Peyer's patch (tissue), 4 donors: ENCODE results near the gene RPL5. TPM values are rescaled to one million over a fixed set of nuclear protein-coding genes. Genes with fewer than 3 reads are reported as not detected.

Experiments
- DNase-seq, 3 donors: peaks; one replicate each; pipeline ENCODE4 v3.0.0-alpha.2; 2017 to 2019
- H3K27ac ChIP-seq, 4 donors: fragments of 200-600 bp; sonication (generic); one replicate each; pipeline ENCODE4 v1.5.1; 2016 to 2019
- H3K27me3 ChIP-seq, 2 donors: fragments of 200-600 bp; sonication (generic); one replicate each; pipeline ENCODE4 v1.5.1; 2019
- H3K36me3 ChIP-seq, 3 donors: fragments of 200-600 bp; sonication (generic); one replicate each; pipeline ENCODE4 v1.5.1; 2016 to 2019
- H3K4me1 ChIP-seq, 4 donors: fragments of 200-600 bp; sonication (generic); one replicate each; pipeline ENCODE4 v1.5.1; 2016 to 2019
- H3K4me3 ChIP-seq, 4 donors: fragments of 200-600 bp; sonication (generic); 1 replicate in 3 of 4; 2 replicates in 1 of 4; pipeline ENCODE4 v1.5.1; 2016 to 2019; ENCODE audit warnings: mild to moderate bottlenecking in 1 of 4
- H3K9me3 ChIP-seq, 4 donors: fragments of 200-600 bp; sonication (generic); one replicate each; pipeline ENCODE4 v1.5.1; 2016 to 2019; ENCODE audit warnings: mild to moderate bottlenecking in 1 of 4
- POLR2A ChIP-seq, 2 donors: fragments of 450-650 bp; IDR thresholded peaks; one replicate each; pipeline ENCODE4 v1.5.1; 2017; ENCODE audit warnings: antibody characterized with exemption in 2 of 2, mild to moderate bottlenecking in 2 of 2, moderate library complexity in 2 of 2
- total RNA-seq, 4 donors: library from RNA; depleted of rRNA; stranded (reverse); fragments of >200 nt; gene quantifications; one replicate each; pipeline ENCODE4 v1.1.0, GENCODE V29; 2016
- TF ChIP-seq, protein P1 (sequence below), 6 experiments: fragments of 450-650 bp in 4 of 6; fragments of 200-600 bp in 2 of 6; sonication (generic) in 1 of 6; IDR thresholded peaks; one replicate each; pipeline ENCODE4 v1.5.1; 2017 to 2019; ENCODE audit warnings: antibody characterized with exemption in 6 of 6, mild to moderate bottlenecking in 3 of 6, moderate library complexity in 1 of 6

Gene RPL5
- total RNA-seq, 4 donors from 2014 or later, result 530 to 1,560 (median 801) TPM

- no peaks in the 10 kb centered on the region for H3K4me1 ChIP-seq
- no peaks in the 10 kb centered on the region for H3K9me3 ChIP-seq
Measured at GRCh38 chr1:92795166-92795565, 36.7 kb upstream of the RPL5 start.

DNA sequence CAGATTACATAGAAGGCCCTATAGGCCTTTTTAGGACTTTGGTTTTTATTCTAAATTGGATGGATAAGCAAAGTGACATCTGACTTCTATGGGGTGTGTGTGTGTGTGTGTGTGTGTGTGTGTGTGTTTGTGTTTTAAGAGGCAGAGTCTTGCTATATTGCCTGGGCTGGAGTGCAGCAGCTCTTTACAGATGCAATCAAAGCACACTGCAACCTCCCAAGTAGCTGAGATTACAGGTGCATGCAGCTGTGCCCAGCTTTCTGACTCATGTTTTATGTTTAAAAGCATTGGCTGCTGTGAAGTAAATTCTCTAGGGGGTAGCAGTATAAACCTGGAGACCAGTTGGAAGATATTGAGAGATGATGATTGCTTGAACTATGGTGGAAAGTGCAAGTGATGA is 34.5 kb upstream of the RPL5 start:
- TF ChIP-seq, protein P1, sequence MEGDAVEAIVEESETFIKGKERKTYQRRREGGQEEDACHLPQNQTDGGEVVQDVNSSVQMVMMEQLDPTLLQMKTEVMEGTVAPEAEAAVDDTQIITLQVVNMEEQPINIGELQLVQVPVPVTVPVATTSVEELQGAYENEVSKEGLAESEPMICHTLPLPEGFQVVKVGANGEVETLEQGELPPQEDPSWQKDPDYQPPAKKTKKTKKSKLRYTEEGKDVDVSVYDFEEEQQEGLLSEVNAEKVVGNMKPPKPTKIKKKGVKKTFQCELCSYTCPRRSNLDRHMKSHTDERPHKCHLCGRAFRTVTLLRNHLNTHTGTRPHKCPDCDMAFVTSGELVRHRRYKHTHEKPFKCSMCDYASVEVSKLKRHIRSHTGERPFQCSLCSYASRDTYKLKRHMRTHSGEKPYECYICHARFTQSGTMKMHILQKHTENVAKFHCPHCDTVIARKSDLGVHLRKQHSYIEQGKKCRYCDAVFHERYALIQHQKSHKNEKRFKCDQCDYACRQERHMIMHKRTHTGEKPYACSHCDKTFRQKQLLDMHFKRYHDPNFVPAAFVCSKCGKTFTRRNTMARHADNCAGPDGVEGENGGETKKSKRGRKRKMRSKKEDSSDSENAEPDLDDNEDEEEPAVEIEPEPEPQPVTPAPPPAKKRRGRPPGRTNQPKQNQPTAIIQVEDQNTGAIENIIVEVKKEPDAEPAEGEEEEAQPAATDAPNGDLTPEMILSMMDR (IDR thresholded peaks at IDR 0.05), result no peak
- TF ChIP-seq POLR2A (IDR thresholded peaks at IDR 0.05), result no peak
- no peaks in the 10 kb centered on the region for H3K27me3 ChIP-seq
- no peaks in the 10 kb centered on the region for H3K4me1 ChIP-seq
- no peak for DNase-seq
- no peaks in the 10 kb centered on the region for H3K9me3 ChIP-seq
- no peak overlapping the region for H3K27ac ChIP-seq
- no peak overlapping the region for H3K4me3 ChIP-seq
- no peaks in the 10 kb centered on the region for H3K36me3 ChIP-seq

More at GRCh38 chr1:92795166-92795565, 36.7 kb upstream of the RPL5 start:
- no peak for DNase-seq
- Histone ChIP-seq H3K27ac (no peak overlapping the region), H3K4me3 (no peak overlapping the region), H3K27me3 (no peaks in the 10 kb centered on the region), H3K36me3 (no peaks in the 10 kb centered on the region)
- no peak for TF ChIP-seq POLR2A (IDR thresholded peaks at IDR 0.05)
- TF ChIP-seq, protein P1 (IDR thresholded peaks at IDR 0.05), result no peak

DNA sequence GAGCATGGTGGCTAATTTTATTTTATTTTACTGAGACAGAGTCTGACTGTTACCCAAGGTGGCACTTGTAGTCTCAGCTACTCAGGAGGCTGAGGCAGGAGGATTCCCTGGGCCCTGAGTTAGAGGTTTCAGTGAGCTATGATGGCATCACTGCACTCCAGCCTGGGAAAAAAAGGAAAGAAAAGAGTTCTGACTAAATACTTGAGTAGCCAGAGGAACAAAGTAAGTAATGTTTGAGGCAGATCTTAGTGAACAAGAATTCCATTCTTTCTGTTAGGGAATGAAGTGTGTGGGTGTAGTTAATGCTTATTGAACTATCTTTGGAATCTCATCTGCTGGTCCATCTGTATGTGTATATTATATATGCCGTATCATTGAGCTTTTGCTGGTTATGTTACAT is 33.9 kb upstream of the RPL5 start:
- Histone ChIP-seq H3K27me3 (no peaks in the 10 kb centered on the region), H3K4me3 (no peak overlapping the region), H3K4me1 (no peaks in the 10 kb centered on the region), H3K27ac (no peak overlapping the region), H3K36me3 (no peaks in the 10 kb centered on the region), H3K9me3 (no peaks in the 10 kb centered on the region)
- no peak for DNase-seq
- TF ChIP-seq, protein P1 (IDR thresholded peaks at IDR 0.05), result no peak
- TF ChIP-seq POLR2A (IDR thresholded peaks at IDR 0.05), result no peak

DNA sequence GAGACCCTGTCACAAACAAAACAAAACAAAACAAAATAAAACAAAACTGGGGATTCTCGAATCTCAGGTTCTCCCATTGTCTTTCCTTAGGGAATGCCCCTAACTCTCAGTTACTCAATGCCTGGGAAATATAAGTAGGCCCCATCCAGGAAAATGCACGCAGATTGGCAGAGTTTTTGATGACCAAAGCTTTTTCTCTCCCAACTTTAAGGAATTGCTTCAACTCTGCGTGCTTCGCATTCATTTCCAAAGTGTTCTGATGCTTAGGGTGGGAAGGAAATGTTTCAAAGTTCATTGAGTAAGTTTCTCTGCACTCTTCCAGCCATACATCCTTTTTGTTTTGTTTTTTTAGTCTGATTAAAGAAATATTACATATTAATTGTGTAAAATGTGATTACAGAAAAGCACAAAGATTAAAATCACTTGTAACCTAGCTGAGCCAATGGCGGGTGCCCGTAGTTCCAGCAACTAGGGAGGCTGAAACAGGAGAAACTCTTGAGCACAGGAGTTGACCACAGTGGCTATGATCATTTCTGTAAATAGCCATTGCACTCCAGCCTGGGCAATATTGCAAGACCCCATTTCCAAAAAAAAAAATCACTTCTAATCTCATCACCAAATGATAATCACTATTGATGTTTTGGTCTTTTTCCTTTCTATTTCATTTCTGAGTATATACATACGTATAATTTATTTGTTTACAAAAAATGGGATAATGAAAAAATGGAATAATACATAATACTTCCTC is 28.5 kb upstream of the RPL5 start:
- no peaks in the 10 kb centered on the region for H3K9me3 ChIP-seq
- no peak overlapping the region for H3K4me3 ChIP-seq
- H3K27me3 ChIP-seq, result no peaks in the 10 kb centered on the region
- no peaks in the 10 kb centered on the region for H3K4me1 ChIP-seq
- no peak overlapping the region for H3K27ac ChIP-seq
- H3K36me3 ChIP-seq, result no peaks in the 10 kb centered on the region
- DNase-seq, result no peak
- no peak for TF ChIP-seq POLR2A (IDR thresholded peaks at IDR 0.05)
- TF ChIP-seq, protein P1 (IDR thresholded peaks at IDR 0.05), result no peak

GRCh38 chr1:92804721-92805201 is 27.1 kb upstream of the RPL5 start:
- Histone ChIP-seq H3K27ac (peak overlapping the region in 2 of 4 donors; percentile 20 to 51), H3K9me3 (no peaks in the 10 kb centered on the region), H3K4me1 (no peaks in the 10 kb centered on the region), H3K27me3 (no peaks in the 10 kb centered on the region), H3K4me3 (no peak overlapping the region), H3K36me3 (no peaks in the 10 kb centered on the region)
- TF ChIP-seq POLR2A (IDR thresholded peaks at IDR 0.05), result no peak
- TF ChIP-seq, protein P1 (IDR thresholded peaks at IDR 0.05), result no peak
- peak in 2 of 3 donors; percentile 67 to 87 for DNase-seq
